A549 (cell line): Measurements from ENCODE around the gene ITGA7. TPM values are rescaled to one million over a fixed set of nuclear protein-coding genes. Genes with fewer than 3 reads are reported as not detected.

Experiments
- ATAC-seq, 2 experiments: fragments of 200-7000 bp in 1 of 2; fragments of >200 bp in 1 of 2; cut with Nextera tagmentation in 1 of 2; cut with Tn5 transposase in 1 of 2; 3 replicates each; pipeline versions ENCODE4 v1.8.0 to v1.9.1; 2018 to 2020; ENCODE audit warnings: mild to moderate bottlenecking in 1 of 2, moderate library complexity in 1 of 2
- CTCF ChIA-PET: fragments of 300-600 bp; sonication (Branson Sonifier 250); formaldehyde crosslinking; extraction: SDS; loops from one replicate; lab custom pipeline; 2021; ENCODE audit warnings: antibody characterized with exemption, inconsistent platforms; lab: Yijun Ruan, JAX
- POLR2A ChIA-PET: fragments of 350-600 bp; formaldehyde crosslinking; extraction: SDS; loops from one replicate; lab custom pipeline; 2021; ENCODE audit warnings: antibody characterized with exemption, inconsistent platforms; lab: Yijun Ruan, JAX
- DNase-seq, 2 experiments: peaks; one replicate each; pipeline versions ENCODE4 v3.0.0 to v3.0.0-alpha.2; 2011 to 2016; ENCODE audit warnings: low read depth in 1 of 2, low spot score in 1 of 2
- FAIRE-seq: peaks from 2 replicates; lab custom pipeline; 2011; peaks lifted over from hg19 to GRCh38; lab: Jason Lieb, UNC
- H3K27ac ChIP-seq, 2 experiments: fragments of >200 bp; sonication (Bioruptor Twin); formaldehyde crosslinking; 3 replicates each; pipeline ENCODE4 v1.5.1; 2016 to 2017
- H3K4me1 ChIP-seq: fragments of >200 bp; sonication (Bioruptor Twin); formaldehyde crosslinking; 3 replicates; pipeline ENCODE4 v1.6.1; 2016
- H3K4me2 ChIP-seq: fragments of >200 bp; sonication (Bioruptor Twin); formaldehyde crosslinking; 3 replicates; pipeline ENCODE4 v1.6.1; 2016
- H3K4me3 ChIP-seq: fragments of >200 bp; sonication (Bioruptor Twin); formaldehyde crosslinking; 3 replicates; pipeline ENCODE4 v1.5.1; 2016
- H3K9me3 ChIP-seq: fragments of >200 bp; sonication (Bioruptor Twin); formaldehyde crosslinking; 3 replicates; pipeline ENCODE4 v1.6.1; 2016
- BCL3 ChIP-seq: fragments of >200 bp; sonication (Bioruptor Twin); formaldehyde crosslinking; IDR thresholded peaks from 3 replicates; pipeline ENCODE4 v1.6.1; 2016
- BHLHE40 ChIP-seq: IDR thresholded peaks from 2 replicates; pipeline ENCODE4 v1.6.1; 2012; ENCODE audit warnings: low read depth, low read length, inconsistent platforms
- CBX8 ChIP-seq: fragments of 200-600 bp; sonication (generic); IDR thresholded peaks from 2 replicates; pipeline ENCODE4 v1.6.1; 2016
- CHD4 ChIP-seq: fragments of 200-600 bp; sonication (generic); IDR thresholded peaks from 2 replicates; pipeline ENCODE4 v1.6.1; 2016; ENCODE audit warnings: antibody characterized with exemption, mild to moderate bottlenecking, borderline replicate concordance
- ESRRA ChIP-seq: fragments of 150-350 bp; IDR thresholded peaks from 2 replicates; pipeline ENCODE4 v1.6.1; 2014; ENCODE audit warnings: mild to moderate bottlenecking, low read length, borderline replicate concordance
- FOSB ChIP-seq: fragments of 250-450 bp; sonication (Bioruptor Pico); IDR thresholded peaks from 2 replicates; pipeline ENCODE4 v1.5.0; 2020; ENCODE audit warnings: mild to moderate bottlenecking, moderate library complexity
- FOXS1 ChIP-seq: fragments of 250-450 bp; sonication (Bioruptor Pico); IDR thresholded peaks from 2 replicates; pipeline ENCODE4 v1.5.0; 2020; ENCODE audit warnings: mild to moderate bottlenecking, moderate library complexity
- HOXA7 ChIP-seq: fragments of 250-450 bp; sonication (Bioruptor Pico); IDR thresholded peaks from 2 replicates; pipeline ENCODE4 v1.5.0; 2020; ENCODE audit warnings: mild to moderate bottlenecking, moderate library complexity
- HOXB5 ChIP-seq: fragments of 250-450 bp; sonication (Bioruptor Pico); IDR thresholded peaks from 2 replicates; pipeline ENCODE4 v1.5.0; 2020; ENCODE audit warnings: mild to moderate bottlenecking, moderate library complexity
- JUN ChIP-seq, 2 experiments: fragments of >200 bp; sonication (Bioruptor Twin); formaldehyde crosslinking; IDR thresholded peaks; 2 replicates in 1 of 2; 3 replicates in 1 of 2; pipeline ENCODE4 v1.6.1; 2016 to 2017
- JUNB ChIP-seq: fragments of >200 bp; sonication (Bioruptor Twin); formaldehyde crosslinking; IDR thresholded peaks from 2 replicates; pipeline ENCODE4 v1.6.1; 2016
- KDM5A ChIP-seq: fragments of 200-600 bp; sonication (generic); IDR thresholded peaks from 2 replicates; pipeline ENCODE4 v1.6.1; 2016; ENCODE audit warnings: antibody characterized with exemption, mild to moderate bottlenecking
- NPAS2 ChIP-seq: fragments of 250-450 bp; sonication (Bioruptor Pico); IDR thresholded peaks from 2 replicates; pipeline ENCODE4 v1.8.0; 2022; ENCODE audit warnings: mild to moderate bottlenecking, moderate library complexity, borderline replicate concordance
- RAD21 ChIP-seq, 2 experiments: fragments of >200 bp in 1 of 2; sonication (Bioruptor Twin) in 1 of 2; formaldehyde crosslinking in 1 of 2; IDR thresholded peaks in 1 of 2; conservative IDR thresholded peaks in 1 of 2; 2 replicates in 1 of 2; 3 replicates in 1 of 2; pipeline ENCODE4 v1.6.1; 2012 to 2018; ENCODE audit warnings: inconsistent platforms in 1 of 2
- RCOR1 ChIP-seq: fragments of 150-350 bp; IDR thresholded peaks from 2 replicates; pipeline ENCODE4 v1.6.1; 2014; ENCODE audit warnings: antibody characterized with exemption, low read length, low read depth
- RNF2 ChIP-seq: fragments of 200-600 bp; sonication (generic); IDR thresholded peaks from 2 replicates; pipeline ENCODE4 v1.6.1; 2016; ENCODE audit warnings: low read depth, mild to moderate bottlenecking, antibody characterized with exemption, moderate library complexity, borderline replicate concordance
- SMC3 ChIP-seq: fragments of >200 bp; sonication (Bioruptor Twin); formaldehyde crosslinking; IDR thresholded peaks from 3 replicates; pipeline ENCODE4 v1.6.1; 2018; ENCODE audit warnings: inconsistent platforms
- SREBF2 ChIP-seq: fragments of 450-650 bp; IDR thresholded peaks from 2 replicates; pipeline ENCODE4 v1.6.1; 2014; ENCODE audit warnings: mild to moderate bottlenecking, moderate library complexity
- ZC3H11A ChIP-seq: fragments of 450-650 bp; IDR thresholded peaks from 2 replicates; pipeline ENCODE4 v1.6.1; 2014; ENCODE audit warnings: antibody characterized with exemption, mild to moderate bottlenecking
- ZFP36 ChIP-seq: fragments of 450-650 bp; IDR thresholded peaks from 2 replicates; pipeline ENCODE4 v1.6.1; 2014; ENCODE audit warnings: borderline replicate concordance; ENCODE audit not compliant: partially characterized antibody
- ZNF302 ChIP-seq: fragments of 250-450 bp; sonication (Bioruptor Pico); IDR thresholded peaks from 2 replicates; pipeline ENCODE4 v1.9.0; 2021; ENCODE audit warnings: inconsistent platforms, mild to moderate bottlenecking, moderate library complexity
- ZSCAN20 ChIP-seq: fragments of 250-450 bp; sonication (Bioruptor Pico); IDR thresholded peaks from 2 replicates; pipeline ENCODE4 v1.8.0; 2022; ENCODE audit warnings: mild to moderate bottlenecking, moderate library complexity
- WGBS: methylation state at CpG from one replicate; pipeline ENCODE4 v1.1.6; 2017; ENCODE audit errors: missing lambda C conversion rate; 5-methylcytosine and 5-hydroxymethylcytosine counted together
- polyA plus RNA-seq, 4 experiments: library from polyadenylated mRNA; depleted of rRNA in 3 of 4; stranded (reverse); fragments of >200 nt; fragmentation: RNase III in 1 of 4; extraction: RNeasy Plus Mini Kit Qiagen cat#74134 plus additional on column Dnase treatment in 1 of 4; gene quantifications; 2 replicates in 3 of 4; 3 replicates in 1 of 4; pipeline ENCODE4 v1.2.3, GENCODE V29; 2011 to 2017
- TF ChIP-seq, protein P1 (sequence below): fragments of 450-650 bp; IDR thresholded peaks from 2 replicates; pipeline ENCODE4 v1.6.1; 2014; ENCODE audit warnings: antibody characterized with exemption

Gene ITGA7
- polyA plus RNA-seq, 2 of the 4 experiments (the other 2 are of a cell fraction), result 1.4 to 1.9 TPM

- no peak for TF ChIP-seq RAD21 (conservative IDR thresholded peaks at IDR 0.05 in 1 of 2, IDR thresholded peaks at IDR 0.05 in 1 of 2)
- TF ChIP-seq, protein P1, sequence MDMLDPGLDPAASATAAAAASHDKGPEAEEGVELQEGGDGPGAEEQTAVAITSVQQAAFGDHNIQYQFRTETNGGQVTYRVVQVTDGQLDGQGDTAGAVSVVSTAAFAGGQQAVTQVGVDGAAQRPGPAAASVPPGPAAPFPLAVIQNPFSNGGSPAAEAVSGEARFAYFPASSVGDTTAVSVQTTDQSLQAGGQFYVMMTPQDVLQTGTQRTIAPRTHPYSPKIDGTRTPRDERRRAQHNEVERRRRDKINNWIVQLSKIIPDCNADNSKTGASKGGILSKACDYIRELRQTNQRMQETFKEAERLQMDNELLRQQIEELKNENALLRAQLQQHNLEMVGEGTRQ, result no peak
- no peak for TF ChIP-seq RNF2
- no peak for TF ChIP-seq ESRRA
Observed at GRCh38 chr12:55696796-55697462, 10.8 kb downstream of the ITGA7 start (continued).

DNA sequence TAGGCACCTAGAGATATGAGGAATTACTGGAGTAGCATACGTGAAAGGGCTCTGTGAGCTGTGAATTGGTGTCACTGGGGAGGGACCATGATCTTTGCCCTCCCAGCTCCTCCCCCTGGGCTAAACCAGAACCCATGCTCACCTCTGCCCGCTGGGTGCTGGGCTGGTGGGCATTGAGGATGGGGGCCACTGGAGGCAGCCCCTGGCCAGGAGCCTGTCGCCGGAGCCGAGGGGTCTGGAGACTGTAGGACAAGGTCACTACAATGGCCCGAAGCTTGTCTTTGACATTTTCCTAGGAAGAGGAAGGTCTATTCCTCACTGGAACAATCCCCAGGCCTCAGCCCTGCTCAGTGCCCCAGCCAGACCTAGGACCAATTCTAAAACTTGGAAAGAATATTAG lies 11.6 kb downstream of the ITGA7 start:
- ATAC-seq (no peak), DNase-seq (no peak), FAIRE-seq (no peak)
- no peak overlapping the region for H3K4me2 ChIP-seq
- no peak for TF ChIP-seq ZC3H11A
- TF ChIP-seq ZFP36, result no peak
- TF ChIP-seq BCL3, result no peak
- no peak for TF ChIP-seq HOXB5 (CRISPR knock-in tag)
- no peak for TF ChIP-seq RAD21 (conservative IDR thresholded peaks at IDR 0.05 in 1 of 2, IDR thresholded peaks at IDR 0.05 in 1 of 2)
- no peak for TF ChIP-seq CBX8
- no peak for TF ChIP-seq JUNB
- no peak for TF ChIP-seq JUN (IDR thresholded peaks at IDR 0.05)
- WGBS, result 67% methylated on average over 6 of the region's 6 CpGs
- no peak overlapping the region for H3K27ac ChIP-seq
- ChIA-PET CTCF (interaction anchor here (0.9 to 1.7 kb wide), 5 partner anchors 9 to 15 kb away, joined by 3 to 5 read pairs (median 3); a partner anchor contains a TSS), POLR2A (no interaction called here)
- no peaks in the 10 kb centered on the region for H3K9me3 ChIP-seq
- H3K4me3 ChIP-seq, result no peak overlapping the region
- no peaks in the 10 kb centered on the region for H3K4me1 ChIP-seq

- H3K27ac ChIP-seq, result no peak overlapping the region
- ATAC-seq (no peak), DNase-seq (no peak), FAIRE-seq (no peak)
- no peak overlapping the region for H3K4me2 ChIP-seq
- H3K4me1 ChIP-seq, result no peaks in the 10 kb centered on the region
- no peak for TF ChIP-seq KDM5A
- TF ChIP-seq SREBF2, result no peak
- TF ChIP-seq HOXB5 (CRISPR knock-in tag), result no peak
- no peak for TF ChIP-seq FOSB
- no peak for TF ChIP-seq NPAS2 (CRISPR knock-in tag)
- TF ChIP-seq RCOR1, result no peak
- TF ChIP-seq BCL3, result no peak
- no peak overlapping the region for H3K4me3 ChIP-seq
- no peaks in the 10 kb centered on the region for H3K9me3 ChIP-seq
- CTCF ChIA-PET, result interaction anchor here (1.3 to 1.7 kb wide), 2 partner anchors 10 to 14 kb away, joined by 5 read pairs; a partner anchor contains a TSS
- POLR2A ChIA-PET, result no interaction called here
- 46% methylated on average over 7 of the region's 7 CpGs for WGBS
Observed at GRCh38 chr12:55695349-55695748, 12.4 kb downstream of the ITGA7 start.

DNA sequence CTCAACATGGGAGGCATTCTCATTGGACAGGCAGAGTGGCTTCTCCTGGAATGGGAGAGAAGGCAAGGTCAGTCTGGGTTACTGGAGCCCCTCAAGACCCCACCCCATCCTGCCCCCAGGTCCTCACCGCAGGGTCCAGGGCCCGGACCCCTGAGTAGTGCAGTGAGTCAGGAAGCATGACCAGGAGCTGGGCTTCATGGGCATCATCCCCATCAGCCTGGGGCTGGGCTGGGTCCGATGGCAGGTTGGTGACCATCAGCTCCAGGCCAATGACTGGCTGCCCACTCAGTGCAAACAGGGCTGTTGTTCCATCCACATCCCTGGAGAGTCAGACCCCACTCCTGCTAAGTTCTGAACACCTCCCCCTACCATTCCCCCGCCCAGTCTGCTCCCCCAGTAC lies 13.1 kb downstream of the ITGA7 start:
- TF ChIP-seq HOXA7, result no peak
- TF ChIP-seq NPAS2 (CRISPR knock-in tag), result no peak
- TF ChIP-seq ZNF302 (CRISPR knock-in tag), result no peak
- TF ChIP-seq CBX8, result no peak
- TF ChIP-seq SMC3, result no peak
- no peak for TF ChIP-seq ZSCAN20 (CRISPR knock-in tag)
- no peak for TF ChIP-seq RNF2
- TF ChIP-seq CHD4, result no peak
- no peak for TF ChIP-seq FOXS1 (CRISPR knock-in tag)
- TF ChIP-seq BHLHE40, result no peak
- TF ChIP-seq JUNB, result no peak
- TF ChIP-seq RAD21 (conservative IDR thresholded peaks at IDR 0.05 in 1 of 2, IDR thresholded peaks at IDR 0.05 in 1 of 2), result no peak
- FAIRE-seq (no peak), DNase-seq (no peak), ATAC-seq (no peak)
- POLR2A ChIA-PET, result no interaction called here
- H3K4me2 ChIP-seq, result no peak overlapping the region
- no peaks in the 10 kb centered on the region for H3K9me3 ChIP-seq
- no peak overlapping the region for H3K27ac ChIP-seq
- WGBS, result 59% methylated on average over 3 of the region's 4 CpGs
- H3K4me1 ChIP-seq, result no peaks in the 10 kb centered on the region
- H3K4me3 ChIP-seq, result no peak overlapping the region
- CTCF ChIA-PET, result no interaction called here
